Motor neuron (in vitro differentiated cells): ENCODE data around the gene PDE4C. TPM values are rescaled to one million over a fixed set of nuclear protein-coding genes. Genes with fewer than 3 reads are reported as not detected.

Experiments used
- ATAC-seq, 8 experiments: fragments of 200-7000 bp; cut with Tn5 transposase; replicated peaks in 6 of 8; 2 replicates each; pipeline ENCODE4 v1.8.0; 2021; ENCODE audit warnings: mild to moderate bottlenecking in 8 of 8, moderate library complexity in 8 of 8
- H3K27ac ChIP-seq, 2 donors: fragments of 250-450 bp; sonication (Bioruptor Pico); 2 replicates each; pipeline ENCODE4 v1.9.0; 2021; ENCODE audit warnings: antibody characterized with exemption in 2 of 2, mild to moderate bottlenecking in 2 of 2, moderate library complexity in 1 of 2
- H3K4me1 ChIP-seq, 2 donors: fragments of 250-450 bp; sonication (Bioruptor Pico); replicated peaks in 1 of 2; 2 replicates each; pipeline ENCODE4 v1.6.1; 2021; ENCODE audit warnings: antibody characterized with exemption in 2 of 2, mild to moderate bottlenecking in 2 of 2, moderate library complexity in 1 of 2
- H3K4me3 ChIP-seq, 5 donors: fragments of 250-450 bp; sonication (Bioruptor Pico); 2 replicates each; pipeline ENCODE4 v1.9.0; 2021; ENCODE audit warnings: antibody characterized with exemption in 5 of 5, mild to moderate bottlenecking in 5 of 5, moderate library complexity in 4 of 5
- WGBS, 10 experiments: fragments of 450-650 bp; shearing (Covaris generic); methylation state at CpG; one replicate each; pipeline ENCODE4 v1.0.0; 2022; 5-methylcytosine and 5-hydroxymethylcytosine counted together
- in situ Hi-C, 9 experiments: fragments of 400-800 bp; cut with MboI; loops; one replicate each; pipeline ENCODE4 v1.15.0; 2021; ENCODE audit warnings: low sequenced_read_pairs in 9 of 9, low pct_unique_long_range_greater_than_20kb in 2 of 9; ENCODE audit not compliant: unreplicated experiment in 9 of 9
- total RNA-seq, 8 experiments: library from RNA; unstranded; fragments of 300-600 nt; gene quantifications; 2 replicates each; pipeline versions ENCODE4 v1.2.3 to v1.2.4, GENCODE V29; 2022

The PDE4C gene
- total RNA-seq, 8 experiments from 2014 or later: 1.3 to 4.3 (median 2.5) TPM

- in situ Hi-C loops: no loop called here
- peaks cover 0 to 5% of the 10 kb centered on the region in 2 donors for H3K4me1 ChIP-seq
- WGBS, 10 experiments: 56 to 97% (median 85%) methylated on average over 5 to 6 of the region's 23 CpGs; no CpG with 5 or more reads in 6 of the 10 experiments
- ATAC-seq: peak in 2 of 8 experiments; percentile 6 to 9
- no peak overlapping the region for H3K27ac ChIP-seq
- H3K4me3 ChIP-seq: no peak overlapping the region
Observed at GRCh38 chr19:18264137-18264854, 38.1 kb upstream of the PDE4C start.

GRCh38 chr19:18263324-18264136 lies 37.3 kb upstream of the PDE4C start:
- Histone ChIP-seq H3K4me1 (peaks cover 0 to 5% of the 10 kb centered on the region in 2 donors), H3K4me3 (no peak overlapping the region), H3K27ac (no peak overlapping the region)
- WGBS, 10 experiments: 51 to 93% (median 79%) methylated on average over 1 to 6 of the region's 16 CpGs; no CpG with 5 or more reads in 4 of the 10 experiments
- ATAC-seq: peak in 1 of 8 experiments; percentile 5
- in situ Hi-C loops: no loop called here

GRCh38 chr19:18262917-18263316 lies 36.7 kb upstream of the PDE4C start:
- Histone ChIP-seq H3K27ac (no peak overlapping the region), H3K4me1 (peaks cover 0 to 5% of the 10 kb centered on the region in 2 donors), H3K4me3 (no peak overlapping the region)
- WGBS, 10 experiments: 80 to 90% (median 83%) methylated on average over 2 to 5 of the region's 10 CpGs; no CpG with 5 or more reads in 6 of the 10 experiments
- no peak for ATAC-seq
- in situ Hi-C loops: no loop called here

GRCh38 chr19:18262144-18262543 lies 35.9 kb upstream of the PDE4C start:
- Histone ChIP-seq H3K4me1 (peaks cover 0 to 5% of the 10 kb centered on the region in 2 donors), H3K27ac (no peak overlapping the region), H3K4me3 (no peak overlapping the region)
- in situ Hi-C loops: no loop called here
- ATAC-seq: no peak

- in situ Hi-C loops: no loop called here
- WGBS, 10 experiments: 17 to 80% (median 50%) methylated on average over 1 to 2 of the region's 2 CpGs; no CpG with 5 or more reads in 5 of the 10 experiments
- ATAC-seq: peak in 1 of 8 experiments; percentile 6
- H3K4me3 ChIP-seq: no peak overlapping the region
- H3K27ac ChIP-seq: no peak overlapping the region
- H3K4me1 ChIP-seq: peaks cover 0 to 5% of the 10 kb centered on the region in 2 donors
Observed at GRCh38 chr19:18261474-18261873, 35.2 kb upstream of the PDE4C start.

GRCh38 chr19:18259893-18260292 lies 33.7 kb upstream of the PDE4C start:
- whole genome bisulfite sequencing, 10 experiments: 40 to 96% (median 80%) methylated on average over 1 to 4 of the region's 4 CpGs; no CpG with 5 or more reads in 7 of the 10 experiments
- Histone ChIP-seq H3K27ac (no peak overlapping the region), H3K4me3 (no peak overlapping the region), H3K4me1 (peaks cover 0 to 5% of the 10 kb centered on the region in 2 donors)
- ATAC-seq: peak in 2 of 8 experiments; percentile 87 to 89
- in situ Hi-C loops: no loop called here

GRCh38 chr19:18257503-18258470 lies 31.5 kb upstream of the PDE4C start:
- WGBS, 10 experiments: 30 to 93% (median 77%) methylated on average over 2 to 20 of the region's 55 CpGs; no CpG with 5 or more reads in 3 of the 10 experiments
- peak in 2 of 8 experiments; percentile 3 to 17 for ATAC-seq
- Histone ChIP-seq H3K4me3 (no peak overlapping the region), H3K4me1 (no peaks in the 10 kb centered on the region), H3K27ac (no peak overlapping the region)
- in situ Hi-C loops: no loop called here

- H3K4me3 ChIP-seq: no peak overlapping the region
Observed at GRCh38 chr19:18254546-18255503, 28.6 kb upstream of the PDE4C start.

GRCh38 chr19:18253716-18254115 lies 27.5 kb upstream of the PDE4C start:
- ATAC-seq: peak in 2 of 8 experiments; percentile 24 to 62
- H3K27ac ChIP-seq: no peak overlapping the region
- in situ Hi-C loops: no loop called here
- H3K4me1 ChIP-seq: no peaks in the 10 kb centered on the region
- WGBS, 10 experiments: 0 to 80% (median 50%) methylated on average over 1 to 4 of the region's 5 CpGs; no CpG with 5 or more reads in 5 of the 10 experiments
- no peak overlapping the region for H3K4me3 ChIP-seq

More at GRCh38 chr19:18254546-18255503, 28.6 kb upstream of the PDE4C start:
- WGBS, 10 experiments: 0 to 100% (median 60%) methylated on average over 1 to 6 of the region's 24 CpGs; no CpG with 5 or more reads in 3 of the 10 experiments
- Histone ChIP-seq H3K27ac (no peak overlapping the region), H3K4me1 (no peaks in the 10 kb centered on the region)
- in situ Hi-C loops: no loop called here
- ATAC-seq: peak in 1 of 8 experiments; percentile 19

GRCh38 chr19:18253130-18253529 lies 26.9 kb upstream of the PDE4C start:
- Histone ChIP-seq H3K4me1 (no peaks in the 10 kb centered on the region), H3K27ac (no peak overlapping the region), H3K4me3 (no peak overlapping the region)
- WGBS, 10 experiments: 60 to 100% (median 70%) methylated on average over 1 to 2 of the region's 4 CpGs; no CpG with 5 or more reads in 5 of the 10 experiments
- in situ Hi-C loops: no loop called here
- ATAC-seq: no peak

- whole genome bisulfite sequencing, 10 experiments: 11 to 67% (median 55%) methylated on average over 1 to 5 of the region's 7 CpGs; no CpG with 5 or more reads in 3 of the 10 experiments
- no peak overlapping the region for H3K4me3 ChIP-seq
- ATAC-seq: no peak
- H3K4me1 ChIP-seq: no peaks in the 10 kb centered on the region
- in situ Hi-C loops: no loop called here
- no peak overlapping the region for H3K27ac ChIP-seq
Observed at GRCh38 chr19:18252370-18252717, 26.1 kb upstream of the PDE4C start.
